Smooth muscle cell (in vitro differentiated cells): ENCODE results near the gene PTPRB. TPM values are rescaled to one million over a fixed set of nuclear protein-coding genes. Genes with fewer than 3 reads are reported as not detected.

ENCODE experiments used
- DNase-seq: peaks from one replicate; lab custom pipeline; 2025; ENCODE audit not compliant: unreplicated experiment; lab: John Stamatoyannopoulos, UW
- H2AFZ ChIP-seq: fragments of 200-600 bp; sonication (generic); 2 replicates; pipeline ENCODE4 v1.6.0; 2016; ENCODE audit warnings: antibody characterized with exemption, low read depth, mild to moderate bottlenecking
- H3F3A ChIP-seq: fragments of 200-600 bp; sonication (generic); 2 replicates; pipeline ENCODE4 v1.6.0; 2017; ENCODE audit warnings: antibody characterized with exemption, low read depth
- H3K27ac ChIP-seq: fragments of 200-600 bp; sonication (generic); 2 replicates; pipeline ENCODE4 v1.5.1; 2016; ENCODE audit warnings: low read depth, mild to moderate bottlenecking
- H3K27me3 ChIP-seq: fragments of 200-600 bp; sonication (generic); 2 replicates; pipeline ENCODE4 v1.6.1; 2016; ENCODE audit warnings: low read depth, mild to moderate bottlenecking
- H3K36me3 ChIP-seq: fragments of 200-600 bp; sonication (generic); 2 replicates; pipeline ENCODE4 v1.5.1; 2016; ENCODE audit warnings: low read depth
- H3K4me1 ChIP-seq: fragments of 200-600 bp; sonication (generic); 2 replicates; pipeline ENCODE4 v1.5.1; 2016; ENCODE audit warnings: low read depth
- H3K4me2 ChIP-seq: fragments of 200-600 bp; sonication (generic); 2 replicates; pipeline ENCODE4 v1.6.0; 2016; ENCODE audit warnings: mild to moderate bottlenecking
- H3K4me3 ChIP-seq: fragments of 200-600 bp; sonication (generic); 2 replicates; pipeline ENCODE4 v1.5.1; 2016; ENCODE audit warnings: mild to moderate bottlenecking
- H3K79me2 ChIP-seq: fragments of 200-600 bp; sonication (generic); 2 replicates; pipeline ENCODE4 v1.6.0; 2016; ENCODE audit warnings: low read depth, mild to moderate bottlenecking
- H3K9ac ChIP-seq: fragments of 200-600 bp; sonication (generic); 2 replicates; pipeline ENCODE4 v1.6.0; 2016; ENCODE audit warnings: low read depth
- H3K9me3 ChIP-seq: fragments of 200-600 bp; sonication (generic); replicated peaks from 2 replicates; pipeline ENCODE4 v1.5.1; 2016; ENCODE audit warnings: low read depth
- H4K20me1 ChIP-seq: fragments of 200-600 bp; sonication (generic); 2 replicates; pipeline ENCODE4 v1.6.0; 2016; ENCODE audit warnings: low read depth
- CTCF ChIP-seq: fragments of 200-600 bp; sonication (generic); IDR thresholded peaks from 2 replicates; pipeline ENCODE4 v1.5.1; 2017; ENCODE audit warnings: borderline replicate concordance, mild to moderate bottlenecking, antibody characterized with exemption; ENCODE audit not compliant: insufficient read depth, poor library complexity, severe bottlenecking
- WGBS: methylation state at CpG from one replicate; pipeline ENCODE4 v1.1.7; 2016; ENCODE audit warnings: low lambda C conversion rate; 5-methylcytosine and 5-hydroxymethylcytosine counted together
- polyA plus RNA-seq: library from polyadenylated mRNA; unstranded; fragments of >200 nt; fragmentation: Nextera tagmentation; extraction: Ambion mirVana; gene quantifications from 2 replicates; pipeline ENCODE4 v1.2.1, GENCODE V29; 2016
- total RNA-seq: library from RNA; depleted of rRNA; stranded (reverse); fragments of >200 nt; gene quantifications from 2 replicates; pipeline ENCODE4 v1.2.3, GENCODE V29; 2014

Gene PTPRB
- total and polyA plus RNA-seq, 2 experiments from 2014 or later = 0.56 to 7.3 TPM

- Histone ChIP-seq H3K36me3 (no peaks in the 10 kb centered on the region), H3K4me1 (no peaks in the 10 kb centered on the region), H3K4me3 (no peak overlapping the region), H3K27ac (no peak overlapping the region), H3K27me3 (peaks cover 5% of the 10 kb centered on the region), H3K9ac (no peak overlapping the region), H3F3A (no peaks in the 10 kb centered on the region), H4K20me1 (no peaks in the 10 kb centered on the region), H3K9me3 (no peaks in the 10 kb centered on the region), H3K4me2 (no peak overlapping the region), H2AFZ (no peak overlapping the region), H3K79me2 (no peaks in the 10 kb centered on the region)
- TF ChIP-seq CTCF = no peak
- WGBS = 74% methylated on average over 2 of the region's 2 CpGs
- no peak for DNase-seq
Measured at GRCh38 chr12:70487440-70487839, 149.8 kb downstream of the PTPRB start.

- H3K36me3 ChIP-seq = no peaks in the 10 kb centered on the region
- H3K4me3 ChIP-seq = no peak overlapping the region
- TF ChIP-seq CTCF = no peak
- no peaks in the 10 kb centered on the region for H3K9me3 ChIP-seq
- no peak overlapping the region for H2AFZ ChIP-seq
- no peak overlapping the region for H3K4me2 ChIP-seq
- H3K27ac ChIP-seq = no peak overlapping the region
- H3F3A ChIP-seq = no peaks in the 10 kb centered on the region
- no peaks in the 10 kb centered on the region for H3K4me1 ChIP-seq
- no peak overlapping the region for H3K9ac ChIP-seq
- DNase-seq = no peak
- H3K79me2 ChIP-seq = no peaks in the 10 kb centered on the region
- WGBS = 86% methylated on average over 2 of the region's 2 CpGs
- peaks cover 5% of the 10 kb centered on the region for H3K27me3 ChIP-seq
- no peaks in the 10 kb centered on the region for H4K20me1 ChIP-seq
Measured at GRCh38 chr12:70486588-70486987, 150.6 kb downstream of the PTPRB start.

- Histone ChIP-seq H4K20me1 (no peaks in the 10 kb centered on the region), H2AFZ (no peak overlapping the region), H3K27ac (no peak overlapping the region), H3K79me2 (no peaks in the 10 kb centered on the region), H3K9ac (no peak overlapping the region), H3K4me2 (no peak overlapping the region), H3K4me3 (no peak overlapping the region), H3F3A (no peaks in the 10 kb centered on the region), H3K27me3 (peaks cover 5% of the 10 kb centered on the region), H3K4me1 (no peaks in the 10 kb centered on the region), H3K9me3 (no peaks in the 10 kb centered on the region), H3K36me3 (no peaks in the 10 kb centered on the region)
- no peak for DNase-seq
- 92% methylated on average over 3 of the region's 3 CpGs for WGBS
- no peak for TF ChIP-seq CTCF
Measured at GRCh38 chr12:70485704-70486103, 151.5 kb downstream of the PTPRB start.

- no peaks in the 10 kb centered on the region for H4K20me1 ChIP-seq
- H3K4me2 ChIP-seq = no peak overlapping the region
- TF ChIP-seq CTCF = no peak
- H2AFZ ChIP-seq = no peak overlapping the region
- peaks cover 5% of the 10 kb centered on the region for H3K27me3 ChIP-seq
- H3K27ac ChIP-seq = no peak overlapping the region
- no peaks in the 10 kb centered on the region for H3K79me2 ChIP-seq
- no peaks in the 10 kb centered on the region for H3K9me3 ChIP-seq
- H3F3A ChIP-seq = no peaks in the 10 kb centered on the region
- 100% methylated on average over 1 of the region's 1 CpG for WGBS
- H3K36me3 ChIP-seq = no peaks in the 10 kb centered on the region
- no peak overlapping the region for H3K4me3 ChIP-seq
- H3K4me1 ChIP-seq = no peaks in the 10 kb centered on the region
- no peak overlapping the region for H3K9ac ChIP-seq
- DNase-seq = no peak
Measured at GRCh38 chr12:70484464-70484863, 152.8 kb downstream of the PTPRB start.
